ENCODE results near the gene LIX1L.

DNA sequence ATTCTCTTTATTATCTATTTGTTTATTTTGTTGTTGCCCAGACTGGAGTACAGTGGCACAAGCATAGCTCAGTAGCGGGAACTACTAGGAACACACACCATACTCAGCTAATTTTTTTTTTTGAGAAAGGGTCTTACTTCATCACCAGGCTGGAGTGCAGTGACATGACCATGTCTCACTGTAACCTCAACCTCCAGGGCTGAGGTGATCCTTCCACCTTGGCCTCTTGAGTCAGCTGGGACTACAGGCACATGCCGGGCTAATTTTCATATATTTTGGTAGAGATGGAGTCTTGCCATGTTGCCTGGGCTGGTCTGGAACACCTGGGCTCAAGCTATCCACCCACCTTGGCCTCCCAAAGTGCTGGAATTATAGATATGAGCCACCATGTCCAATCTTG, 43.9 kb upstream of the LIX1L start:
- TF ChIP-seq, protein P1, sequence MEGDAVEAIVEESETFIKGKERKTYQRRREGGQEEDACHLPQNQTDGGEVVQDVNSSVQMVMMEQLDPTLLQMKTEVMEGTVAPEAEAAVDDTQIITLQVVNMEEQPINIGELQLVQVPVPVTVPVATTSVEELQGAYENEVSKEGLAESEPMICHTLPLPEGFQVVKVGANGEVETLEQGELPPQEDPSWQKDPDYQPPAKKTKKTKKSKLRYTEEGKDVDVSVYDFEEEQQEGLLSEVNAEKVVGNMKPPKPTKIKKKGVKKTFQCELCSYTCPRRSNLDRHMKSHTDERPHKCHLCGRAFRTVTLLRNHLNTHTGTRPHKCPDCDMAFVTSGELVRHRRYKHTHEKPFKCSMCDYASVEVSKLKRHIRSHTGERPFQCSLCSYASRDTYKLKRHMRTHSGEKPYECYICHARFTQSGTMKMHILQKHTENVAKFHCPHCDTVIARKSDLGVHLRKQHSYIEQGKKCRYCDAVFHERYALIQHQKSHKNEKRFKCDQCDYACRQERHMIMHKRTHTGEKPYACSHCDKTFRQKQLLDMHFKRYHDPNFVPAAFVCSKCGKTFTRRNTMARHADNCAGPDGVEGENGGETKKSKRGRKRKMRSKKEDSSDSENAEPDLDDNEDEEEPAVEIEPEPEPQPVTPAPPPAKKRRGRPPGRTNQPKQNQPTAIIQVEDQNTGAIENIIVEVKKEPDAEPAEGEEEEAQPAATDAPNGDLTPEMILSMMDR (IDR thresholded peaks at IDR 0.05), result no peak
- no peak for TF ChIP-seq EZH2 (IDR thresholded peaks at IDR 0.05; ENCODE audit: borderline replicate concordance, insufficient read depth, low read depth, low read length, poor library complexity, severe bottlenecking)
